Smooth muscle cell (in vitro differentiated cells): ENCODE measurements around the gene BCL2. TPM values are rescaled to one million over a fixed set of nuclear protein-coding genes. Genes with fewer than 3 reads are reported as not detected.
A peak's percentile ranks its signal among the peaks of the same experiment; 100 is the strongest.

Source experiments
- DNase-seq: peaks from one replicate; lab custom pipeline; 2025; ENCODE audit not compliant: unreplicated experiment; lab: John Stamatoyannopoulos, UW
- H2AFZ ChIP-seq: fragments of 200-600 bp; sonication (generic); 2 replicates; pipeline ENCODE4 v1.6.0; 2016; ENCODE audit warnings: antibody characterized with exemption, low read depth, mild to moderate bottlenecking
- H3F3A ChIP-seq: fragments of 200-600 bp; sonication (generic); 2 replicates; pipeline ENCODE4 v1.6.0; 2017; ENCODE audit warnings: antibody characterized with exemption, low read depth
- H3K27ac ChIP-seq: fragments of 200-600 bp; sonication (generic); 2 replicates; pipeline ENCODE4 v1.5.1; 2016; ENCODE audit warnings: low read depth, mild to moderate bottlenecking
- H3K27me3 ChIP-seq: fragments of 200-600 bp; sonication (generic); 2 replicates; pipeline ENCODE4 v1.6.1; 2016; ENCODE audit warnings: low read depth, mild to moderate bottlenecking
- H3K36me3 ChIP-seq: fragments of 200-600 bp; sonication (generic); 2 replicates; pipeline ENCODE4 v1.5.1; 2016; ENCODE audit warnings: low read depth
- H3K4me1 ChIP-seq: fragments of 200-600 bp; sonication (generic); 2 replicates; pipeline ENCODE4 v1.5.1; 2016; ENCODE audit warnings: low read depth
- H3K4me2 ChIP-seq: fragments of 200-600 bp; sonication (generic); 2 replicates; pipeline ENCODE4 v1.6.0; 2016; ENCODE audit warnings: mild to moderate bottlenecking
- H3K4me3 ChIP-seq: fragments of 200-600 bp; sonication (generic); 2 replicates; pipeline ENCODE4 v1.5.1; 2016; ENCODE audit warnings: mild to moderate bottlenecking
- H3K79me2 ChIP-seq: fragments of 200-600 bp; sonication (generic); 2 replicates; pipeline ENCODE4 v1.6.0; 2016; ENCODE audit warnings: low read depth, mild to moderate bottlenecking
- H3K9ac ChIP-seq: fragments of 200-600 bp; sonication (generic); 2 replicates; pipeline ENCODE4 v1.6.0; 2016; ENCODE audit warnings: low read depth
- H3K9me3 ChIP-seq: fragments of 200-600 bp; sonication (generic); replicated peaks from 2 replicates; pipeline ENCODE4 v1.5.1; 2016; ENCODE audit warnings: low read depth
- H4K20me1 ChIP-seq: fragments of 200-600 bp; sonication (generic); 2 replicates; pipeline ENCODE4 v1.6.0; 2016; ENCODE audit warnings: low read depth
- WGBS: methylation state at CpG from one replicate; pipeline ENCODE4 v1.1.7; 2016; ENCODE audit warnings: low lambda C conversion rate; 5-methylcytosine and 5-hydroxymethylcytosine counted together
- polyA plus RNA-seq: library from polyadenylated mRNA; unstranded; fragments of >200 nt; fragmentation: Nextera tagmentation; extraction: Ambion mirVana; gene quantifications from 2 replicates; pipeline ENCODE4 v1.2.1, GENCODE V29; 2016
- total RNA-seq: library from RNA; depleted of rRNA; stranded (reverse); fragments of >200 nt; gene quantifications from 2 replicates; pipeline ENCODE4 v1.2.3, GENCODE V29; 2014
- TF ChIP-seq, protein P1 (sequence below): fragments of 200-600 bp; sonication (generic); IDR thresholded peaks from 2 replicates; pipeline ENCODE4 v1.5.1; 2017; ENCODE audit warnings: borderline replicate concordance, mild to moderate bottlenecking, antibody characterized with exemption; ENCODE audit not compliant: insufficient read depth, poor library complexity, severe bottlenecking

Gene BCL2
- total and polyA plus RNA-seq, 2 experiments from 2014 or later, result 0.85 TPM; not detected in 1

DNA sequence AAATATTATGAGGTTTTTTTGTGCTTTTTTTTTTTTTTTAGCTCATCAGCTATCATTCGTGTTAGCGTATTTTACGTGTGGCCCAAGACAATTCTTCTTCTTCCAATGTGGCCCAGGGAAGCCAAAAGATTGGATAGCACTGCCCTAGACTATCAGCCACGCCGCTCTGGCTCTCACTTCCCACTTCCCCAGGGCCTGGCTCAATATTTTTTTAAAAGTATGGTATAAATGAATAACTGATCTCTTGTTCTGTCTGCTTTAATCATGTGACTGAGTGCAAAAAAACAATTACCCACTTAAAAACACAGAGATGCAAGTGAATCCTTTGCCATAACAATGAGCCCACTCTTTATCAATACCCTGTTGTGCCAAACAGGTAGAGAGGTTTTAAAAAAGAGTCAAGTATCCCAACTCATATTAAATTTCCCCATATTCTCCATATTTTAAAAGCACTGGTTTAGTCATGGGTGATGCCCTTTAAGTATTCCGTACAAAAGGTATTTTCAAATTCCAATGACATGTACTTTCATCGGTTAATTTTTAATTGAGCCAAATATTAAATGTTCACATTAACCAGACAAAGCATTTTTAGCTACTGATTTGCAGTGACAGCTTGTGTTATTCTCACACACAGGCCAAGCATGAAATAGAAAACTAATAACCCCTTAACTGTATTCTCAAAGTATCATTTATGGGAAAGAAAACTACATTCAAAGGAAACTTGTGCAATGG is 12.6 kb downstream of the BCL2 start:
- no peaks in the 10 kb centered on the region for H3K4me1 ChIP-seq
- H3K27me3 ChIP-seq, result no peaks in the 10 kb centered on the region
- no peaks in the 10 kb centered on the region for H4K20me1 ChIP-seq
- no peak overlapping the region for H2AFZ ChIP-seq
- peak overlapping the region; percentile 9 for H3K4me2 ChIP-seq
- H3K4me3 ChIP-seq, result no peak overlapping the region
- 94% methylated on average over 7 of the region's 7 CpGs for WGBS
- no peaks in the 10 kb centered on the region for H3K9me3 ChIP-seq
- no peak overlapping the region for H3K9ac ChIP-seq
- no peak overlapping the region for H3K27ac ChIP-seq
- TF ChIP-seq, protein P1, sequence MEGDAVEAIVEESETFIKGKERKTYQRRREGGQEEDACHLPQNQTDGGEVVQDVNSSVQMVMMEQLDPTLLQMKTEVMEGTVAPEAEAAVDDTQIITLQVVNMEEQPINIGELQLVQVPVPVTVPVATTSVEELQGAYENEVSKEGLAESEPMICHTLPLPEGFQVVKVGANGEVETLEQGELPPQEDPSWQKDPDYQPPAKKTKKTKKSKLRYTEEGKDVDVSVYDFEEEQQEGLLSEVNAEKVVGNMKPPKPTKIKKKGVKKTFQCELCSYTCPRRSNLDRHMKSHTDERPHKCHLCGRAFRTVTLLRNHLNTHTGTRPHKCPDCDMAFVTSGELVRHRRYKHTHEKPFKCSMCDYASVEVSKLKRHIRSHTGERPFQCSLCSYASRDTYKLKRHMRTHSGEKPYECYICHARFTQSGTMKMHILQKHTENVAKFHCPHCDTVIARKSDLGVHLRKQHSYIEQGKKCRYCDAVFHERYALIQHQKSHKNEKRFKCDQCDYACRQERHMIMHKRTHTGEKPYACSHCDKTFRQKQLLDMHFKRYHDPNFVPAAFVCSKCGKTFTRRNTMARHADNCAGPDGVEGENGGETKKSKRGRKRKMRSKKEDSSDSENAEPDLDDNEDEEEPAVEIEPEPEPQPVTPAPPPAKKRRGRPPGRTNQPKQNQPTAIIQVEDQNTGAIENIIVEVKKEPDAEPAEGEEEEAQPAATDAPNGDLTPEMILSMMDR, result no peak
- H3K36me3 ChIP-seq, result no peaks in the 10 kb centered on the region
- DNase-seq, result no peak
- H3F3A ChIP-seq, result no peaks in the 10 kb centered on the region
- no peaks in the 10 kb centered on the region for H3K79me2 ChIP-seq

DNA sequence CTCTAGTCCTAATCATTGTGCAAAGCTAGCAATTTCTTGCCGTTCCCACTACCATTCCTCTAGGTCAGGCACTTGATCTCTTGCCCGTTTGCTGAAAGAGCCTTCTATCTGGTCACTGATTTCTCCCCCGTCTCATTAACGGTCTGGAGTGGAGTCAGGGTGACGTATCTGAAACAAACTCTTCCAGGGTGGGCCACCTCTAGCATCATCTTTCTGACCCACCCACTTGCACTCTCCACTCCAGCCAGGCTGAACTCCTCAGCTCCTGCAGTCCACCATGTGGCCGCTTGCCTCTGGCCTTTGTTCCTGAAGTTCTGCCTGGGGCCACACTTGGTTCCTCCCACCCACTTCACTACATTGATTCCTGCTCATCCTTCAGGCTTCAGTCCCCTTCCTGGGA is 13.3 kb downstream of the BCL2 start:
- TF ChIP-seq, protein P1, result no peak
- no peaks in the 10 kb centered on the region for H4K20me1 ChIP-seq
- no peaks in the 10 kb centered on the region for H3K9me3 ChIP-seq
- H3K4me1 ChIP-seq, result no peaks in the 10 kb centered on the region
- no peak overlapping the region for H3K27ac ChIP-seq
- no peaks in the 10 kb centered on the region for H3K36me3 ChIP-seq
- no peaks in the 10 kb centered on the region for H3K79me2 ChIP-seq
- no peak overlapping the region for H3K9ac ChIP-seq
- H3K4me2 ChIP-seq, result no peak overlapping the region
- H3K4me3 ChIP-seq, result no peak overlapping the region
- no peak overlapping the region for H2AFZ ChIP-seq
- no peaks in the 10 kb centered on the region for H3F3A ChIP-seq
- no peak for DNase-seq
- no peaks in the 10 kb centered on the region for H3K27me3 ChIP-seq
- 86% methylated on average over 6 of the region's 6 CpGs for WGBS

DNA sequence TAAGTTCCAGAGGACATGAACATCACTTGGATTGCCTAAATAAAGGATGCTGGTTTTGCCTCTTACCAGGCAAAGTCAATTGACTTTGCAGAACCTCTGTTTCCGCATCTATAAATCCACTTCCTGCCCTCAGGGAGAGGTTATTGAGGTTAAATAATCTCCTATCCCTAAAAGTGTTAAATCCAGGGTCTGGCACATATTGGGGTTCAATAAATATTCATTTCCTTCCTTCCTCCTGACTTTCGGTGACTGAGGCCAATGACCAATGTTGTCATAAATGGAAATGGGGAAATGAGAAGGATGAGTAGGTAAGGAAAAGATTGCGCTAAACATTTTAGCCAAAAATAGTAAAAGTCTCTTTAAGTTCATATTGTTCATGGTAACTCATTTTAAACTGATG is 16.0 kb downstream of the BCL2 start:
- 95% methylated on average over 3 of the region's 3 CpGs for WGBS
- Histone ChIP-seq H4K20me1 (no peaks in the 10 kb centered on the region), H3K4me3 (no peak overlapping the region), H3F3A (no peaks in the 10 kb centered on the region), H3K9me3 (no peaks in the 10 kb centered on the region), H3K4me1 (no peaks in the 10 kb centered on the region), H2AFZ (no peak overlapping the region), H3K36me3 (no peaks in the 10 kb centered on the region), H3K27me3 (no peaks in the 10 kb centered on the region), H3K27ac (no peak overlapping the region), H3K4me2 (no peak overlapping the region), H3K79me2 (no peaks in the 10 kb centered on the region), H3K9ac (no peak overlapping the region)
- TF ChIP-seq, protein P1, result no peak
- DNase-seq, result no peak

DNA sequence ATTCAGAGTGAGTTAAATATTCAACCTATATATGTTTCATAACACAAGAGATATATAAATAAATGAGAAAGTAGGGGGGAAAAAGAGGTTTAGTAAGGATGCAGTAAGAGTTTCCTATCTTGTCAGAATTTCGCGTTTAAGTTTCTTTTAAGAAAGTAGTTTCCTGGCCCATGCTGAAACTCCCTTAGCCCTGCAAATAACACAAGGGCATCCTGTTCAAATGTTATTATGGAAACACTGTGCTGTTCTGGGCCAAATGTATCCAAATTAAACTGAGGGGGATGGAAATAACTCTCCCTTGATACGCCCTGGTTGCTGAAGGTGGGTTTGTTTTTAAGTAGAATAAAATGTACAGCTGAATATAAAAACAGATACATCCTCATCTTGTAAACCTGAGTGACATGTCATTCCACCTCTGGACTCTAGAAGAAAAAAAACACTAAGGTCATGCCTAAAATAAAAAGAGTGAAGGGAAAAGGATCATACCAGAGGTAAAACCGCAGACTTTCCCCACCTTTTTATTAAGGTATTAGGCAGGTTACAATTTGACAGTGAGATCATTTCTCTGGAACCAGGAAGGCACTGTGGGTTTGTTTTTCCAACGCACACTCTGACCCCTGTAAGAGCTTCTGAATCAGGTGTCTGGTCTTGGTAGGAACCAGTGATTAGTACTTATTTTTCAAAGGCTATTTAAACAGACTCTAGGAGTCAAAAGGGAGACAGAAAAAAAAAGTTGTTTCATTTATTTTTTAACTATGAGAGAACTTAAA is 16.7 kb downstream of the BCL2 start:
- Histone ChIP-seq H3K27me3 (no peaks in the 10 kb centered on the region), H3K4me1 (no peaks in the 10 kb centered on the region), H3K36me3 (no peaks in the 10 kb centered on the region), H3K4me3 (no peak overlapping the region), H4K20me1 (no peaks in the 10 kb centered on the region), H3K79me2 (no peaks in the 10 kb centered on the region), H3K4me2 (no peak overlapping the region), H2AFZ (no peak overlapping the region), H3K9ac (no peak overlapping the region), H3K27ac (no peak overlapping the region), H3K9me3 (no peaks in the 10 kb centered on the region), H3F3A (no peaks in the 10 kb centered on the region)
- TF ChIP-seq, protein P1, result no peak
- DNase-seq, result no peak
- 85% methylated on average over 5 of the region's 5 CpGs for WGBS
